H9 (cell line): ENCODE results near the gene MYO18B. TPM values are rescaled to one million over a fixed set of nuclear protein-coding genes. Genes with fewer than 3 reads are reported as not detected.

Experiments used
- DNase-seq: peaks from one replicate; pipeline ENCODE4 v3.0.0-alpha.2; 2017
- H2AFZ ChIP-seq: one replicate; pipeline ENCODE4 v1.6.1; 2013; ENCODE audit warnings: mild to moderate bottlenecking, low read length, control low read depth, moderate library complexity
- H2AK5ac ChIP-seq: 2 replicates; pipeline ENCODE4 v1.6.1; 2013; ENCODE audit warnings: low read length, control low read depth, mixed read lengths; ENCODE audit not compliant: insufficient read length
- H2BK120ac ChIP-seq: one replicate; pipeline ENCODE4 v1.6.1; 2013; ENCODE audit warnings: low read depth, mild to moderate bottlenecking, low read length, control low read depth, inconsistent platforms; ENCODE audit not compliant: poor library complexity, severe bottlenecking
- H2BK12ac ChIP-seq: 2 replicates; pipeline ENCODE4 v1.6.1; 2013; ENCODE audit warnings: low read length, control low read depth, mixed read lengths, low read depth; ENCODE audit not compliant: insufficient read length
- H2BK15ac ChIP-seq: 2 replicates; pipeline ENCODE4 v1.6.1; 2013; ENCODE audit warnings: low read depth, low read length, control low read depth
- H2BK20ac ChIP-seq: one replicate; pipeline ENCODE4 v1.6.1; 2013; ENCODE audit warnings: low read depth, mild to moderate bottlenecking, low read length, control low read depth, inconsistent platforms; ENCODE audit not compliant: poor library complexity, severe bottlenecking
- H2BK5ac ChIP-seq: 2 replicates; pipeline ENCODE4 v1.6.1; 2013; ENCODE audit warnings: low read length, control low read depth, mixed read lengths; ENCODE audit not compliant: insufficient read length
- H3K14ac ChIP-seq: 2 replicates; pipeline ENCODE4 v1.6.1; 2013; ENCODE audit warnings: low read length, control low read depth; ENCODE audit not compliant: insufficient read depth
- H3K18ac ChIP-seq: 2 replicates; pipeline ENCODE4 v1.6.1; 2013; ENCODE audit warnings: low read depth, mild to moderate bottlenecking, mixed read lengths, low read length, control low read depth; ENCODE audit not compliant: insufficient read length
- H3K23ac ChIP-seq: 2 replicates; pipeline ENCODE4 v1.6.1; 2013; ENCODE audit warnings: low read length, control low read depth, mixed read lengths, low read depth; ENCODE audit not compliant: insufficient read length
- H3K23me2 ChIP-seq: 2 replicates; pipeline ENCODE4 v1.6.1; 2013; ENCODE audit warnings: low read depth, mild to moderate bottlenecking, mixed read lengths, low read length, control low read depth; ENCODE audit not compliant: insufficient read length, poor library complexity, severe bottlenecking
- H3K27ac ChIP-seq: 2 replicates; pipeline ENCODE4 v1.5.1; 2013; ENCODE audit warnings: low read length, control low read depth, mixed read lengths, low read depth; ENCODE audit not compliant: insufficient read length
- H3K27me3 ChIP-seq: 2 replicates; pipeline ENCODE4 v1.6.1; 2013; ENCODE audit warnings: low read length, control low read depth, inconsistent platforms; ENCODE audit not compliant: insufficient read depth
- H3K4ac ChIP-seq: 2 replicates; pipeline ENCODE4 v1.6.1; 2013; ENCODE audit warnings: low read depth, mild to moderate bottlenecking, control low read depth, inconsistent platforms, low read length, moderate library complexity
- H3K4me1 ChIP-seq: 2 replicates; pipeline ENCODE4 v1.6.1; 2013; ENCODE audit warnings: low read length, control low read depth, inconsistent platforms; ENCODE audit not compliant: insufficient read depth
- H3K4me2 ChIP-seq: 2 replicates; pipeline ENCODE4 v1.6.1; 2013; ENCODE audit warnings: low read length, control low read depth, mixed read lengths; ENCODE audit not compliant: insufficient read length, insufficient read depth
- H3K56ac ChIP-seq: 2 replicates; pipeline ENCODE4 v1.6.1; 2013; ENCODE audit warnings: low read depth, mild to moderate bottlenecking, mixed read lengths, low read length, control low read depth; ENCODE audit not compliant: insufficient read length
- H3K79me1 ChIP-seq: 2 replicates; pipeline ENCODE4 v1.6.1; 2013; ENCODE audit warnings: low read depth, mild to moderate bottlenecking, moderate library complexity, low read length, control low read depth, inconsistent platforms; ENCODE audit not compliant: insufficient read depth, poor library complexity, severe bottlenecking
- H3K79me2 ChIP-seq: 2 replicates; pipeline ENCODE4 v1.6.1; 2013; ENCODE audit warnings: low read length, control low read depth, inconsistent platforms; ENCODE audit not compliant: insufficient read depth
- H3K9ac ChIP-seq: 2 replicates; pipeline ENCODE4 v1.6.1; 2013; ENCODE audit warnings: low read length, control low read depth, mixed read lengths; ENCODE audit not compliant: insufficient read length; ENCODE audit errors: extremely low read depth
- H3K9me3 ChIP-seq: one replicate; pipeline ENCODE4 v1.6.1; 2013; ENCODE audit warnings: low read depth, low read length, inconsistent platforms; ENCODE audit not compliant: control insufficient read depth
- H3T11ph ChIP-seq: one replicate; pipeline ENCODE4 v1.6.1; 2013; ENCODE audit warnings: mild to moderate bottlenecking, low read length, control low read depth, inconsistent platforms
- H4K20me1 ChIP-seq: one replicate; pipeline ENCODE4 v1.6.1; 2013; ENCODE audit not compliant: control insufficient read depth, insufficient read length, insufficient read depth
- H4K5ac ChIP-seq: 2 replicates; pipeline ENCODE4 v1.6.1; 2013; ENCODE audit warnings: low read depth, mild to moderate bottlenecking, mixed read lengths, low read length, control low read depth; ENCODE audit not compliant: insufficient read length
- H4K8ac ChIP-seq: replicated peaks from 2 replicates; pipeline ENCODE4 v1.6.1; 2013; ENCODE audit warnings: low read length, control low read depth, mixed read lengths, low read depth; ENCODE audit not compliant: insufficient read length
- H4K91ac ChIP-seq: 2 replicates; pipeline ENCODE4 v1.6.1; 2013; ENCODE audit warnings: low read depth, mild to moderate bottlenecking, moderate library complexity, mixed read lengths, low read length, control low read depth; ENCODE audit not compliant: insufficient read length
- H3K27ac Mint-ChIP-seq, 3 experiments: 2 replicates in 2 of 3; 3 replicates in 1 of 3; pipeline ENCODE4 v1.8.0; 2020 to 2021; ENCODE audit warnings: mixed read lengths in 3 of 3, mild to moderate bottlenecking in 1 of 3, moderate library complexity in 1 of 3
- H3K27me3 Mint-ChIP-seq: 2 replicates; pipeline ENCODE4 v1.8.0; 2021; ENCODE audit warnings: low read depth, mild to moderate bottlenecking, moderate library complexity, mixed read lengths
- H3K36me3 Mint-ChIP-seq, 3 experiments: 2 replicates in 2 of 3; 3 replicates in 1 of 3; pipeline ENCODE4 v1.8.0; 2020 to 2021; ENCODE audit warnings: low read depth in 3 of 3, mixed read lengths in 3 of 3; ENCODE audit not compliant: insufficient read depth in 1 of 3
- H3K4me1 Mint-ChIP-seq, 2 experiments: 2 replicates each; pipeline ENCODE4 v1.8.0; 2020; ENCODE audit warnings: mixed read lengths in 2 of 2
- H3K4me3 Mint-ChIP-seq, 2 experiments: 2 replicates in 1 of 2; 3 replicates in 1 of 2; pipeline ENCODE4 v1.8.0; 2020 to 2021; ENCODE audit warnings: mild to moderate bottlenecking in 2 of 2, mixed read lengths in 2 of 2, moderate library complexity in 1 of 2
- H3K9me3 Mint-ChIP-seq, 2 experiments: 2 replicates in 1 of 2; 3 replicates in 1 of 2; pipeline ENCODE4 v1.8.0; 2020; ENCODE audit warnings: mild to moderate bottlenecking in 2 of 2, mixed read lengths in 2 of 2, moderate library complexity in 1 of 2
- WGBS: extraction: QIAGEN DNeasy Blood & Tissue Kit; methylation state at CpG from one replicate; pipeline ENCODE4 v1.1.7; 2013; ENCODE audit warnings: missing lambda C conversion rate, low lambda C conversion rate, mixed read lengths; ENCODE audit not compliant: insufficient read length; ENCODE audit errors: extremely low coverage; 5-methylcytosine and 5-hydroxymethylcytosine counted together
- total RNA-seq: library from RNA; stranded (reverse); gene quantifications from 2 replicates; pipeline ENCODE4 v1.2.1, GENCODE V29; 2021
- TF ChIP-seq, protein P1 (sequence below): fragments of 200-600 bp; sonication (generic); conservative IDR thresholded peaks from 3 replicates; pipeline ENCODE4 v1.8.0; 2021; ENCODE audit warnings: antibody characterized with exemption, mild to moderate bottlenecking

The MYO18B gene
- total RNA-seq, 1 experiment from 2014 or later, result 0.46 TPM

DNA sequence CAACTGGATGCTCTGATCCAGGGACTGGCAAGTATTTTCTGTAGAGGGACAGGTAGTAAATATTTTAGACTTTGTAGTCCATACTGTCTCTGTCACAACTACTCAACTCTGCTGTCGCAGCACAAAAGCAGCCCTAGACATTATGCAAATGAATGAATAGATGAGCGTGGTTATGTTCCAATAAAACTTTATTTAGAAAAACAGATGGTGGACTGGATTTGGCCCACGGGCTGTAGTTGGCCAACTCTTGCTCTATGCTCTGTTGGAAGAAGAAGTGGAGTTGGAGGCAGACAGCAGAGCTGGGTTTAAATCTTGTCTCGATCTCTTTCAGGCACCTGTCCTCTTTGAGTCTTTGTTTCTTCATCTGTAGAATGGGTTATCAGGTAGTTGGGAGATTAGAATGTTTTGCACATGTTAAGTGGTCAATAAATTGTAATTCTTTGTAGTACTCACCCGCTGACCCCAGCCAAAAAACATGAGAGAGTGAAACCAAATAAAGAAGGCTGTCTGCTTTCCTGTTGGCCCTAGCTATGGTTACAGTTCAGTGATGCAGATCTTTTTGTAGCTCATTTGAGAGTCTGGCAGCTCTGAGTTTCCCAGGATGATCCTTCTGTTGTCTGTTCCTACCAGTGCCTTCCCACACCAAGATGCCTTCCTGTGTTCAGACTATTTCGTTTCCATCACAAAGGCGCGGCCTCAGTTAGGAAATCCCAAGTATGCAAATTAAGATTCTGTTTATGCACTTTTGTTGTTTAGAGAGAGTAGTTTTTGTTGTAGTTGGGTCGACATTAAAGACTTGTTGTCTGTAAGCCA lies 229.2 kb downstream of the MYO18B start:
- no peaks in the 10 kb centered on the region for H3K9me3 ChIP-seq
- DNase-seq, result peak; percentile 57
- H3K56ac ChIP-seq, result no peak overlapping the region
- no peaks in the 10 kb centered on the region; the same call in 1 of the 2 replicates for H3K27me3 Mint-ChIP-seq
- H3K79me2 ChIP-seq, result no peaks in the 10 kb centered on the region
- H3K4me1 ChIP-seq, result peaks cover 2% of the 10 kb centered on the region; the same call in 1 of the 2 replicates
- H3K27ac Mint-ChIP-seq, result peak overlapping the region in 1 of 3 experiments; percentile 69; a peak in 3 of 7 replicates
- H2BK20ac ChIP-seq, result no peak overlapping the region
- H2AFZ ChIP-seq, result no peak overlapping the region
- no peaks in the 10 kb centered on the region for H3K23me2 ChIP-seq
- TF ChIP-seq, protein P1, sequence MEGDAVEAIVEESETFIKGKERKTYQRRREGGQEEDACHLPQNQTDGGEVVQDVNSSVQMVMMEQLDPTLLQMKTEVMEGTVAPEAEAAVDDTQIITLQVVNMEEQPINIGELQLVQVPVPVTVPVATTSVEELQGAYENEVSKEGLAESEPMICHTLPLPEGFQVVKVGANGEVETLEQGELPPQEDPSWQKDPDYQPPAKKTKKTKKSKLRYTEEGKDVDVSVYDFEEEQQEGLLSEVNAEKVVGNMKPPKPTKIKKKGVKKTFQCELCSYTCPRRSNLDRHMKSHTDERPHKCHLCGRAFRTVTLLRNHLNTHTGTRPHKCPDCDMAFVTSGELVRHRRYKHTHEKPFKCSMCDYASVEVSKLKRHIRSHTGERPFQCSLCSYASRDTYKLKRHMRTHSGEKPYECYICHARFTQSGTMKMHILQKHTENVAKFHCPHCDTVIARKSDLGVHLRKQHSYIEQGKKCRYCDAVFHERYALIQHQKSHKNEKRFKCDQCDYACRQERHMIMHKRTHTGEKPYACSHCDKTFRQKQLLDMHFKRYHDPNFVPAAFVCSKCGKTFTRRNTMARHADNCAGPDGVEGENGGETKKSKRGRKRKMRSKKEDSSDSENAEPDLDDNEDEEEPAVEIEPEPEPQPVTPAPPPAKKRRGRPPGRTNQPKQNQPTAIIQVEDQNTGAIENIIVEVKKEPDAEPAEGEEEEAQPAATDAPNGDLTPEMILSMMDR, result no peak
- H3K4me2 ChIP-seq, result peak overlapping the region; percentile 18
- peak overlapping the region; percentile 82 for H3K27ac ChIP-seq
- H3K27me3 ChIP-seq, result no peaks in the 10 kb centered on the region
- H3K36me3 Mint-ChIP-seq, result no peaks in the 10 kb centered on the region
- H3T11ph ChIP-seq, result no peak overlapping the region
- no peak overlapping the region for H2BK12ac ChIP-seq
- H3K9ac ChIP-seq, result no peak overlapping the region
- H3K23ac ChIP-seq, result no peak overlapping the region
- H3K9me3 Mint-ChIP-seq, result no peaks in the 10 kb centered on the region
- H3K79me1 ChIP-seq, result no peaks in the 10 kb centered on the region
- peaks cover 11 to 16% of the 10 kb centered on the region in 2 experiments for H3K4me1 Mint-ChIP-seq
- H4K5ac ChIP-seq, result no peak overlapping the region
- no CpG with 5 or more reads among the region's 9 CpGs for WGBS
- no peak overlapping the region for H2BK5ac ChIP-seq
- no peak overlapping the region for H4K91ac ChIP-seq
- no peak overlapping the region for H3K4ac ChIP-seq
- no peak overlapping the region for H4K8ac ChIP-seq
- H3K14ac ChIP-seq, result no peak overlapping the region
- H2AK5ac ChIP-seq, result no peak overlapping the region
- no peaks in the 10 kb centered on the region for H4K20me1 ChIP-seq
- no peak overlapping the region for H2BK15ac ChIP-seq
- no peak overlapping the region for H3K18ac ChIP-seq
- H2BK120ac ChIP-seq, result no peak overlapping the region
- peak overlapping the region; percentile 3 to 12; a peak in 3 of 5 replicates for H3K4me3 Mint-ChIP-seq
